K562 (cell line): ENCODE results near the gene C1R. TPM values are rescaled to one million over a fixed set of nuclear protein-coding genes. Genes with fewer than 3 reads are reported as not detected.
A peak's percentile ranks its signal among the peaks of the same experiment; 100 is the strongest.

Experiments used
- ATAC-seq: fragments of 200-7000 bp; cut with Tn5 transposase; 3 replicates; pipeline ENCODE4 v1.9.1; 2020; ENCODE audit warnings: moderate library complexity
- BruUV-seq: library from RNA; stranded (reverse); fragments of 400-500 nt; replicated peaks from 2 replicates; lab custom pipeline; 2021; lab: Mats Ljungman, UMichigan
- CTCF ChIA-PET: fragments of 300-600 bp; formaldehyde crosslinking; extraction: SDS; loops from one replicate; lab custom pipeline; 2021; ENCODE audit warnings: low intra/inter-chr PET ratio; lab: Yijun Ruan, JAX
- POLR2A ChIA-PET: fragments of 300-600, 350-650 bp; sonication (Branson Sonifier 250); formaldehyde crosslinking; extraction: SDS; loops from one replicate; lab custom pipeline; 2021; ENCODE audit warnings: antibody characterized with exemption, inconsistent platforms; lab: Yijun Ruan, JAX
- DNase-seq, 4 experiments: peaks; one replicate each; pipeline versions ENCODE4 v3.0.0 to v3.0.0-alpha.2; 2011 to 2018; ENCODE audit warnings: low spot score in 3 of 4, mixed read lengths in 3 of 4; ENCODE audit errors: extremely low read depth in 1 of 4
- FAIRE-seq: peaks from 2 replicates; lab custom pipeline; 2011; peaks lifted over from hg19 to GRCh38; lab: Jason Lieb, UNC
- H2AFZ ChIP-seq: 2 replicates; pipeline ENCODE4 v1.6.0; 2011; ENCODE audit warnings: low read depth, low read length, control low read depth, inconsistent platforms
- H3K27ac ChIP-seq: fragments of 200-600 bp; 3 replicates; pipeline ENCODE4 v1.8.0; 2011; ENCODE audit warnings: low read depth, mild to moderate bottlenecking, control low read depth, inconsistent platforms, low read length, moderate library complexity, mixed read lengths; ENCODE audit errors: extremely low read depth
- H3K27me3 ChIP-seq, 2 experiments: fragments of 300-600 bp in 1 of 2; 2 replicates in 1 of 2; 3 replicates in 1 of 2; pipeline versions ENCODE4 v1.6.0 to v1.8.0; 2011; ENCODE audit warnings: inconsistent platforms in 2 of 2, low read length in 2 of 2, mild to moderate bottlenecking in 1 of 2, mixed read lengths in 1 of 2, moderate library complexity in 1 of 2; ENCODE audit not compliant: control insufficient read depth in 2 of 2, insufficient read depth in 2 of 2
- H3K36me3 ChIP-seq: fragments of 300-600 bp; 3 replicates; pipeline ENCODE4 v1.8.0; 2011; ENCODE audit warnings: mild to moderate bottlenecking, low read length, inconsistent platforms; ENCODE audit not compliant: control insufficient read depth, insufficient read depth
- H3K4me1 ChIP-seq, 2 experiments: fragments of 200-600 bp in 1 of 2; replicated peaks in 1 of 2; 2 replicates in 1 of 2; 3 replicates in 1 of 2; pipeline versions ENCODE4 v1.5.1 to v1.8.0; 2011; ENCODE audit warnings: inconsistent platforms in 2 of 2, low read length in 2 of 2, mild to moderate bottlenecking in 1 of 2, mixed read lengths in 1 of 2, moderate library complexity in 1 of 2; ENCODE audit not compliant: control insufficient read depth in 2 of 2, insufficient read depth in 2 of 2
- H3K4me2 ChIP-seq: 2 replicates; pipeline ENCODE4 v1.6.1; 2011; ENCODE audit warnings: low read length, control low read depth, inconsistent platforms, mixed read lengths; ENCODE audit not compliant: insufficient read depth
- H3K4me3 ChIP-seq: fragments of 200-600 bp; sonication (generic), shearing (Covaris generic); 2 replicates; pipeline ENCODE4 v1.5.1; 2016; ENCODE audit warnings: control low read depth, inconsistent platforms
- H3K79me2 ChIP-seq: fragments of 200-600 bp; 3 replicates; pipeline ENCODE4 v1.8.0; 2011; ENCODE audit warnings: low read length, inconsistent platforms; ENCODE audit not compliant: control insufficient read depth, insufficient read depth
- H3K9ac ChIP-seq, 2 experiments: 2 replicates each; pipeline versions ENCODE4 v1.6.0 to v1.6.1; 2011; ENCODE audit warnings: low read depth in 2 of 2, low read length in 2 of 2, control low read depth in 1 of 2, inconsistent platforms in 1 of 2, mild to moderate bottlenecking in 1 of 2, mixed read lengths in 1 of 2; ENCODE audit not compliant: insufficient read depth in 1 of 2
- H3K9me1 ChIP-seq: one replicate; pipeline ENCODE4 v1.6.0; 2011; ENCODE audit warnings: inconsistent platforms, mild to moderate bottlenecking, low read length, moderate library complexity; ENCODE audit not compliant: control insufficient read depth, insufficient read depth
- H3K9me3 ChIP-seq: replicated peaks from 2 replicates; pipeline ENCODE4 v1.5.1; 2011; ENCODE audit warnings: low read depth, low read length, inconsistent platforms; ENCODE audit not compliant: control insufficient read depth, insufficient read depth
- H4K20me1 ChIP-seq: replicated peaks from 2 replicates; pipeline ENCODE4 v1.6.1; 2011; ENCODE audit warnings: low read length, inconsistent platforms, mixed read lengths; ENCODE audit not compliant: control insufficient read depth, insufficient read depth
- C11orf30 ChIP-seq: fragments of 450-650 bp; IDR thresholded peaks from 2 replicates; pipeline ENCODE4 v1.6.1; 2016; ENCODE audit warnings: low read depth, mild to moderate bottlenecking
- MAFF ChIP-seq: IDR thresholded peaks from 2 replicates; pipeline ENCODE4 v1.6.1; 2012; ENCODE audit warnings: low read length, improper control_type of control experiment
- MAFK ChIP-seq: IDR thresholded peaks from 2 replicates; pipeline ENCODE4 v1.6.1; 2011; ENCODE audit warnings: low read length, improper control_type of control experiment
- MYBL2 ChIP-seq, 2 experiments: fragments of 450-650 bp in 1 of 2; sonication (generic) in 1 of 2; formaldehyde crosslinking in 1 of 2; IDR thresholded peaks; 2 replicates each; pipeline versions ENCODE4 v1.6.1 to v1.8.1; 2017 to 2022; ENCODE audit warnings: borderline replicate concordance in 1 of 2, inconsistent platforms in 1 of 2, low read depth in 1 of 2, mild to moderate bottlenecking in 1 of 2, missing genetic modification reagents in 1 of 2, moderate library complexity in 1 of 2
- REST ChIP-seq, 2 experiments: fragments of 450-650 bp; formaldehyde crosslinking in 1 of 2; IDR thresholded peaks; 2 replicates each; pipeline versions ENCODE4 v1.4.0 to v1.6.1; 2014 to 2020; ENCODE audit warnings: mild to moderate bottlenecking in 2 of 2, borderline replicate concordance in 1 of 2, low read depth in 1 of 2
- SMC3 ChIP-seq: conservative IDR thresholded peaks from 2 replicates; pipeline ENCODE4 v1.6.1; 2011; ENCODE audit warnings: low read depth, low read length, improper control_type of control experiment; ENCODE audit not compliant: insufficient read depth
- TEAD4 ChIP-seq, 2 experiments: sonication (generic) in 1 of 2; formaldehyde crosslinking in 1 of 2; IDR thresholded peaks; 2 replicates each; pipeline versions ENCODE4 v1.6.1 to v1.8.0; 2012 to 2022; ENCODE audit warnings: borderline replicate concordance in 1 of 2, inconsistent platforms in 1 of 2, low read length in 1 of 2, mild to moderate bottlenecking in 1 of 2, missing genetic modification reagents in 1 of 2
- YBX1 ChIP-seq: fragments of 450-650 bp; IDR thresholded peaks from 2 replicates; pipeline ENCODE4 v1.7.1; 2016; ENCODE audit warnings: mild to moderate bottlenecking
- WGBS: fragments of 100-300 bp; shearing (Covaris generic); methylation state at CpG from one replicate; pipeline ENCODE4 v1.1.6; 2016; ENCODE audit warnings: low coverage, mixed read lengths; ENCODE audit not compliant: insufficient coverage; ENCODE audit errors: missing lambda C conversion rate; 5-methylcytosine and 5-hydroxymethylcytosine counted together
- in situ Hi-C: fragments of 300-500 bp; cut with MboI; formaldehyde crosslinking; loops from 4 replicates; pipeline ENCODE4 v1.15.0; 2018; ENCODE audit warnings: inconsistent platforms, mixed read lengths
- intact Hi-C: fragments of 100-400 bp; cut with micrococcal nuclease; formaldehyde crosslinking; loops from 2 replicates; pipeline ENCODE4 v1.14.2; 2022
- polyA plus RNA-seq, 8 experiments: library from polyadenylated mRNA; depleted of rRNA in 4 of 8; stranded (reverse) in 5 of 8; unstranded in 3 of 8; fragments of >200 nt; fragmentation: Nextera tagmentation in 2 of 8; fragmentation: Illumina TruSeq in 1 of 8; extraction: Ambion mirVana in 2 of 8; extraction: Trizol in 1 of 8; gene quantifications; 2 replicates each; pipeline versions ENCODE4 v1.2.1 to v1.2.3, GENCODE V29; 2011 to 2014; ENCODE audit warnings: inconsistent platforms in 1 of 8, missing spikeins in 1 of 8
- total RNA-seq, 7 experiments: library from RNA; depleted of rRNA in 6 of 7; stranded (reverse); fragments of >200 nt in 6 of 7; fragmentation: Illumina TruSeq in 2 of 7; extraction: Trizol in 2 of 7; gene quantifications; 2 replicates each; pipeline versions ENCODE4 v1.2.1 to v1.2.3, GENCODE V29; 2011 to 2021; ENCODE audit warnings: low replicate concordance in 1 of 7

C1R gene
- total and polyA plus RNA-seq, 9 of the 15 experiments (the other 6 are each of a cell fraction or from before 2014, with no cell fraction given), result 0.07 to 1.0 (median 0.33) TPM; not detected in 1

- no peaks in the 10 kb centered on the region for H4K20me1 ChIP-seq
- H3K4me3 ChIP-seq, result no peak overlapping the region
- in situ Hi-C loops, result no loop called here
- WGBS, result 5% methylated on average over 4 of the region's 6 CpGs
- no peaks in the 10 kb centered on the region for H3K9me3 ChIP-seq
- intact Hi-C loops, result loop anchor here (1.0 to 5.0 kb wide), 3 partner anchors 71 to 116 kb away; partner anchors contain the start of genes ATN1, C12orf57, EMG1 and PHB2
- no peak overlapping the region for H3K4me2 ChIP-seq
- DNase-seq (peak; percentile 22 to 64 (median 40)), ATAC-seq (peak; percentile 87), FAIRE-seq (peak; percentile 77)
- no peaks in the 10 kb centered on the region for H3K79me2 ChIP-seq
- no peaks in the 10 kb centered on the region for H3K27me3 ChIP-seq
- no peak overlapping the region for H3K27ac ChIP-seq
- no peaks in the 10 kb centered on the region; a peak in 1 of 5 replicates for H3K4me1 ChIP-seq
- ChIA-PET CTCF (interaction anchor here (0.6 to 1.8 kb wide), 3 partner anchors 98 to 171 kb away, joined by 3 to 14 read pairs (median 4); partner anchors contain the start of genes C12orf57 and RNU7-1), POLR2A (interaction anchor here (0.6 to 1.6 kb wide), 4 partner anchors 9 to 704 kb away, joined by 3 to 4 read pairs (median 3); partner anchors contain the start of gene C1RL)
- H3K9me1 ChIP-seq, result no peaks in the 10 kb centered on the region
- no peak overlapping the region for H3K9ac ChIP-seq
- 0 out of 2 replicates have a peak overlapping the region, but pooled peaks have one; percentile 15 for H2AFZ ChIP-seq
- no peaks in the 10 kb centered on the region for H3K36me3 ChIP-seq
- BruUV-seq, result no TSS peak
- TF ChIP-seq MAFK (peak; percentile 23; the same call in 1 of the 2 replicates), TEAD4 (IDR thresholded peaks at IDR 0.05; ENCODE audit: low read length) (peak; percentile 43), TEAD4 (CRISPR knock-in tag; IDR thresholded peaks at IDR 0.05; ENCODE audit: borderline replicate concordance) (no peak), YBX1 (no peak), SMC3 (0 out of 2 replicates have a peak, but pooled peaks have one; percentile 21), REST (IDR thresholded peaks at IDR 0.05; ENCODE audit: borderline replicate concordance) (peak; percentile 69; the same call in 1 of the 2 replicates), REST (CRISPR knock-in tag; IDR thresholded peaks at IDR 0.05; ENCODE audit: low read depth) (no peak), C11orf30 (peak; percentile 69; the same call in 1 of the 2 replicates), MYBL2 (IDR thresholded peaks at IDR 0.05; ENCODE audit: low read depth) (no peak), MYBL2 (CRISPR knock-in tag; IDR thresholded peaks at IDR 0.05; ENCODE audit: borderline replicate concordance) (no peak), MAFF (peak; percentile 16; the same call in 1 of the 2 replicates)
Observed at GRCh38 chr12:7042842-7043241, 49.4 kb downstream of the C1R start.
